Ovary (tissue), 9 donors: Measurements from ENCODE around the gene TWF1. TPM values are rescaled to one million over a fixed set of nuclear protein-coding genes. Genes with fewer than 3 reads are reported as not detected.
A peak's percentile ranks its signal among the peaks of the same experiment; 100 is the strongest.
"Not testable (repeated sequence)": the region's sequence is repeated elsewhere in the genome, so short reads cannot be mapped to it uniquely, and the experiment has no call there.

Experiments used
- DNase-seq, 5 donors: peaks; one replicate each; pipeline ENCODE4 v3.0.0-alpha.2; 2019 to 2020
- H3K27ac ChIP-seq, 2 donors: fragments of 200-600 bp; one replicate each; pipeline versions ENCODE4 v1.5.1 to v1.8.0; 2019 to 2022
- H3K27me3 ChIP-seq: fragments of 200-600 bp; one replicate; pipeline ENCODE4 v1.8.0; 2022
- H3K36me3 ChIP-seq: fragments of 200-600 bp; sonication (generic); one replicate; pipeline ENCODE4 v1.5.1; 2019
- H3K4me1 ChIP-seq: one replicate; pipeline ENCODE4 v1.8.1; 2013; ENCODE audit warnings: mild to moderate bottlenecking, moderate library complexity; ENCODE audit not compliant: insufficient read depth
- H3K4me3 ChIP-seq: fragments of 200-600 bp; sonication (generic); one replicate; pipeline ENCODE4 v1.5.1; 2017
- H3K9me3 ChIP-seq, 2 donors: fragments of 200-600 bp in 1 of 2; sonication (generic) in 1 of 2; one replicate each; pipeline versions ENCODE4 v1.5.1 to v1.8.1; 2013 to 2019; ENCODE audit warnings: mild to moderate bottlenecking in 1 of 2, moderate library complexity in 1 of 2
- CTCF ChIP-seq, 3 donors: fragments of 450-650 bp in 2 of 3; fragments of 200-600 bp in 1 of 3; IDR thresholded peaks; one replicate each; pipeline versions ENCODE4 v1.5.1 to v1.8.0; 2016 to 2022; ENCODE audit warnings: antibody characterized with exemption in 3 of 3, mild to moderate bottlenecking in 1 of 3
- EP300 ChIP-seq: sonication (generic); formaldehyde crosslinking; IDR thresholded peaks from one replicate; pipeline ENCODE4 v1.6.1; 2017; ENCODE audit warnings: antibody characterized with exemption
- POLR2A ChIP-seq: fragments of 450-650 bp; IDR thresholded peaks from one replicate; pipeline ENCODE4 v1.6.1; 2017; ENCODE audit warnings: antibody characterized with exemption, mild to moderate bottlenecking, moderate library complexity
- WGBS, 3 donors: extraction: QIAGEN DNeasy Blood & Tissue Kit in 1 of 3; methylation state at CpG; one replicate each; pipeline versions ENCODE4 v1.1.5 to v1.1.7; 2013 to 2017; 5-methylcytosine and 5-hydroxymethylcytosine counted together
- intact Hi-C, 4 donors: fragments of 100-400 bp; cut with DNase I; formaldehyde crosslinking; loops; one replicate each; pipeline versions ENCODE4 v1.11.0 to v1.15.1; 2022 to 2023
- polyA plus RNA-seq, 2 donors: library from polyadenylated mRNA; stranded (reverse); fragments of 200-250 nt in 1 of 2; fragments of 350-450 nt in 1 of 2; fragmentation: Illumina TruSeq in 1 of 2; extraction: RNeasy Lipid Tissue Mini Kit (QIAGEN cat#74804) in 1 of 2; gene quantifications; one replicate each; pipeline ENCODE4 v1.2.3, GENCODE V29; 2013 to 2014
- total RNA-seq, 7 donors: library from RNA; depleted of rRNA in 2 of 7; stranded (reverse); fragments of >200 nt in 2 of 7; fragmentation: NEBNext Ultra II Directional in 3 of 7; extraction: Animal tissue kit (Norgen Biotek cat#: 25700) in 3 of 7; gene quantifications; one replicate each; pipeline versions ENCODE4 v1.1.0 to v1.2.4, GENCODE V29; 2016 to 2023
- donor health status: DM: no; HTN: no; CAD: no; lungs with moderate emphysema.
- donor health status: DM: no; HTN: no; CAD: no.
- donor health status: Bipolar disorder and iron deficiency.
- donor health status: DM: yes; HTN: yes; CAD: no.
- donor health status: DM: no; HTN: no; CAD: no.
- donor health status: DM: yes; HTN: yes; CAD: no.

The TWF1 gene
- total and polyA plus RNA-seq, 9 donors, result 32.9 to 69.0 (median 53.7) TPM

GRCh38 chr12:43760396-43760795 lies 45.7 kb downstream of the TWF1 start:
- Histone ChIP-seq H3K36me3 (no peaks in the 10 kb centered on the region), H3K27me3 (no peaks in the 10 kb centered on the region), H3K4me1 (peaks cover 12% of the 10 kb centered on the region), H3K27ac (no peak overlapping the region), H3K4me3 (no peak overlapping the region), H3K9me3 (no peaks in the 10 kb centered on the region)
- no peak for TF ChIP-seq POLR2A
- TF ChIP-seq CTCF (IDR thresholded peaks at IDR 0.05), result no peak
- no peak for TF ChIP-seq EP300
- no peak for DNase-seq
- intact Hi-C loops, result no loop called here
- WGBS, 3 donors, result 75 to 79% (median 77%) methylated on average over 2 of the region's 2 CpGs

- peak within 1 kb of the TSS; percentile 33 to 72 for H3K27ac ChIP-seq
- intact Hi-C loops, result no loop called here
- peaks cover 12% of the 10 kb centered on the region for H3K4me1 ChIP-seq
- no peaks in the 10 kb centered on the region for H3K9me3 ChIP-seq
- TF ChIP-seq EP300 (no peak), CTCF (IDR thresholded peaks at IDR 0.05) (peak; percentile 38 to 52 (median 42)), POLR2A (peak; percentile 61)
- DNase-seq, result peak; percentile 92 to 97 (median 95)
- H3K36me3 ChIP-seq, result no peaks in the 10 kb centered on the region
- no peaks in the 10 kb centered on the region for H3K27me3 ChIP-seq
- 0 to 1% (median 0%) methylated on average over 54 of the region's 54 CpGs for WGBS, 3 donors
- peak within 1 kb of the TSS; percentile 89 for H3K4me3 ChIP-seq
Measured at GRCh38 chr12:43758728-43759563, 47.2 kb downstream of the TWF1 start, which contains the start of the genes IRAK4 and PUS7L. IRAK4 (plus strand) TSS chr12:43758951; CDS start chr12:43768112, 9,161 bp downstream. PUS7L (minus strand) TSS chr12:43758790; CDS start chr12:43755245, 3,545 bp downstream.

- Histone ChIP-seq H3K4me1 (peaks cover 12% of the 10 kb centered on the region), H3K4me3 (peak overlapping the region; percentile 89), H3K27me3 (no peaks in the 10 kb centered on the region), H3K9me3 (no peaks in the 10 kb centered on the region), H3K27ac (peak overlapping the region in 1 of 2 donors; percentile 72), H3K36me3 (no peaks in the 10 kb centered on the region)
- intact Hi-C loops, result no loop called here
- DNase-seq, result peak in 2 of 5 donors; percentile 34 to 53
- TF ChIP-seq POLR2A, result no peak
- no peak for TF ChIP-seq CTCF (IDR thresholded peaks at IDR 0.05)
- TF ChIP-seq EP300, result no peak
- 0 to 1% (median 0%) methylated on average over 18 of the region's 18 CpGs for WGBS, 3 donors
Measured at GRCh38 chr12:43758247-43758727, 47.8 kb downstream of the TWF1 start.

- Histone ChIP-seq H3K9me3 (peaks cover 0 to 3% of the 10 kb centered on the region in 2 donors), H3K4me1 (peaks cover 5% of the 10 kb centered on the region), H3K27me3 (no peaks in the 10 kb centered on the region), H3K4me3 (no peak overlapping the region), H3K27ac (no peak overlapping the region), H3K36me3 (no peaks in the 10 kb centered on the region)
- WGBS, 3 donors, result 88 to 90% (median 90%) methylated on average over 3 of the region's 3 CpGs
- no peak for DNase-seq
- TF ChIP-seq POLR2A, result no peak
- TF ChIP-seq EP300, result no peak
- TF ChIP-seq CTCF (IDR thresholded peaks at IDR 0.05), result no peak
- intact Hi-C loops, result no loop called here
Measured at GRCh38 chr12:43754015-43754414, 52.1 kb downstream of the TWF1 start.

- DNase-seq, H3K4me3 ChIP-seq, H3K27ac ChIP-seq, H3K9me3 ChIP-seq, intact Hi-C loops, H3K27me3 ChIP-seq, H3K36me3 ChIP-seq, H3K4me1 ChIP-seq: not testable (repeated sequence)
- WGBS, 3 donors, result 94 to 97% (median 94%) methylated on average over 5 to 6 of the region's 6 CpGs
Measured at GRCh38 chr12:43751360-43751759, 54.8 kb downstream of the TWF1 start.
